ENCODE results near the gene RNU1-4.
A peak's percentile ranks its signal among the peaks of the same experiment; 100 is the strongest.
"Not testable (repeated sequence)": the region's sequence is repeated elsewhere in the genome, so short reads cannot be mapped to it uniquely, and the experiment has no call there.

Gene RNU1-4

GRCh38 chr1:16759650-16760455 is 19.5 kb downstream of the RNU1-4 start:
- not testable (repeated sequence) for H3K27me3 ChIP-seq (ENCODE audit: control insufficient read depth, insufficient read depth, low read length); DNase-seq (ENCODE audit: low read depth, low spot score); H3K27ac ChIP-seq (ENCODE audit: low read length); H3K4me1 ChIP-seq (ENCODE audit: control insufficient read depth, insufficient read depth, low read length); H3K9me3 ChIP-seq (ENCODE audit: control insufficient read depth, insufficient read depth, low read length); H3K36me3 ChIP-seq (ENCODE audit: control insufficient read depth, insufficient read depth, low read length)
- H3K4me3 ChIP-seq (ENCODE audit: low read length) = peak overlapping the region; percentile 40; the same call in 1 of the 2 replicates
- no CpG with 5 or more reads among the region's 62 CpGs for WGBS (ENCODE audit: insufficient coverage, insufficient read length)

- H3K27me3 ChIP-seq (ENCODE audit: control insufficient read depth, insufficient read depth, low read length); DNase-seq (ENCODE audit: low read depth, low spot score); H3K9me3 ChIP-seq (ENCODE audit: control insufficient read depth, insufficient read depth, low read length); H3K4me1 ChIP-seq (ENCODE audit: control insufficient read depth, insufficient read depth, low read length); H3K4me3 ChIP-seq (ENCODE audit: low read length); H3K36me3 ChIP-seq (ENCODE audit: control insufficient read depth, insufficient read depth, low read length); H3K27ac ChIP-seq (ENCODE audit: low read length): not testable (repeated sequence)
- WGBS (ENCODE audit: insufficient coverage, insufficient read length) = no CpG with 5 or more reads among the region's 11 CpGs
These were observed 20.1 kb downstream of the RNU1-4 start for GRCh38 chr1:16760456-16760765.

DNA sequence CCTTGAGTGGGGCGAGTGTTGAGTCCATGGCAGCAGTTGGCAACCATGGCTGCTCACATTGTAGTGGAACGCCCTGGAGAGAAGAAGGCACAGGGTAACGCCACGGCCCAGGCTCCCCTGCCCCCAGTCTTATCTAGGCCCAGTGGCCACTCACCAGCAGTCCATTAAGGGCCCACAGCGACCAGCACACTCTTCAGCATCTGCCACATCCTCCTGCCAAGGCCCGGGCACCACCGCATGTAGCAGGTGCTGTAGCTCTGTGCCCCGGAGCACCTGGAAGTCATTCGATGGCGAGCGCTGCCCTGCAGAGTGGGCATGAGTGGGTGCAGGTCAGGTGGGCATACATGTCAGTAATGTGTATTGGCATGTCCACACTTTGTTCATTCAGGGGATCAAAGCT is 20.5 kb downstream of the RNU1-4 start:
- not testable (repeated sequence) for H3K27me3 ChIP-seq (ENCODE audit: control insufficient read depth, insufficient read depth, low read length); H3K4me3 ChIP-seq (ENCODE audit: low read length); H3K4me1 ChIP-seq (ENCODE audit: control insufficient read depth, insufficient read depth, low read length); H3K9me3 ChIP-seq (ENCODE audit: control insufficient read depth, insufficient read depth, low read length); H3K36me3 ChIP-seq (ENCODE audit: control insufficient read depth, insufficient read depth, low read length); DNase-seq (ENCODE audit: low read depth, low spot score); H3K27ac ChIP-seq (ENCODE audit: low read length)
- no CpG with 5 or more reads among the region's 11 CpGs for WGBS (ENCODE audit: insufficient coverage, insufficient read length)

GRCh38 chr1:16764248-16764819 is 24.0 kb downstream of the RNU1-4 start:
- H3K9me3 ChIP-seq (ENCODE audit: control insufficient read depth, insufficient read depth, low read length); H3K27ac ChIP-seq (ENCODE audit: low read length); H3K4me1 ChIP-seq (ENCODE audit: control insufficient read depth, insufficient read depth, low read length); H3K27me3 ChIP-seq (ENCODE audit: control insufficient read depth, insufficient read depth, low read length); DNase-seq (ENCODE audit: low read depth, low spot score); H3K4me3 ChIP-seq (ENCODE audit: low read length); H3K36me3 ChIP-seq (ENCODE audit: control insufficient read depth, insufficient read depth, low read length): not testable (repeated sequence)
- no CpG with 5 or more reads among the region's 9 CpGs for WGBS (ENCODE audit: insufficient coverage, insufficient read length)

GRCh38 chr1:16764820-16765655 is 24.7 kb downstream of the RNU1-4 start:
- not testable (repeated sequence) for H3K36me3 ChIP-seq (ENCODE audit: control insufficient read depth, insufficient read depth, low read length); H3K9me3 ChIP-seq (ENCODE audit: control insufficient read depth, insufficient read depth, low read length); H3K4me1 ChIP-seq (ENCODE audit: control insufficient read depth, insufficient read depth, low read length); H3K27me3 ChIP-seq (ENCODE audit: control insufficient read depth, insufficient read depth, low read length); H3K27ac ChIP-seq (ENCODE audit: low read length); H3K4me3 ChIP-seq (ENCODE audit: low read length); DNase-seq (ENCODE audit: low read depth, low spot score)
- no CpG with 5 or more reads among the region's 15 CpGs for WGBS (ENCODE audit: insufficient coverage, insufficient read length)

DNA sequence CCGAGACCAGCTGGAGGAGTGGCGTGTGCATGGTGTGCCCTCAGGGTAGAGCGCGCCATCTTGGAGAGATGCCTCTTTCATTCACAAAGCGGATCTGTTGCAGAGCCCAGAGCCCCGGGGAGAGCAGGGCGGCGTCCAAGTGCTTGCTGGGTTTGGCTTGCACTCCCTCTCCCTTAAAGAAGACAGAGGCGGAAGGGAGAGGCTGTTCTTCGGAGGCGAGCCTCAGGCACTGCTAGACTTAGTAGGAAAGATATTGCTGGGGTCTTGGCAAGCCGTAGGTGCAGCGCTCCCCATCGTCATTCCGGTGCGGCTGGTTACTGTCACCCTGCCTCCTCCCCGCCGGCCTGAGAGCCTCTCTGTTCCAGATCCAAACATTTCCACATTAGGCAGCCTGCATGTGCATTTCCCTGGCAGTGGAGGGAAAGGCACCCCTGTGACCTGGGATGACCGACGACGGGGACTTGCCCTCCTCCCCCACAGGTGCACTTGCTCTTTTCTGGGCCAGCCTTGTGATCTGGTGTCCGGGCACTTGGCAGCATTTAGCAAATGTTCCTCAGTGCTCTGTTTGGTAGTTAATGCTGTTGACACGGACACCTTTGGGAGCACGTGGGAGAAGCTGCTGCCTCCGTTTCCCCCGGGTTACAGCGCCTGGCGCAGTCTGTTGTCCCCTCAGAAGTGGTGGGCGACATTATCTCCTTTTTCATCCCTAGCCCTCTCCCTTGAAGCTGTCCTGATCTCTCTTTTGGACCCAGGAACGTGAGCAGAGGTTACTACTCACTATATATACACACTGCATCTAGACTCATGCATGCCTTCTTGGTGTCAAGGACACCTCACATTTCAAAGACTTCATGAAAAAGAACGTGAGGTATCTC is 25.7 kb downstream of the RNU1-4 start:
- not testable (repeated sequence) for H3K36me3 ChIP-seq (ENCODE audit: control insufficient read depth, insufficient read depth, low read length); H3K27me3 ChIP-seq (ENCODE audit: control insufficient read depth, insufficient read depth, low read length); H3K27ac ChIP-seq (ENCODE audit: low read length); H3K9me3 ChIP-seq (ENCODE audit: control insufficient read depth, insufficient read depth, low read length); DNase-seq (ENCODE audit: low read depth, low spot score); H3K4me1 ChIP-seq (ENCODE audit: control insufficient read depth, insufficient read depth, low read length); H3K4me3 ChIP-seq (ENCODE audit: low read length)
- no CpG with 5 or more reads among the region's 31 CpGs for WGBS (ENCODE audit: insufficient coverage, insufficient read length)

DNA sequence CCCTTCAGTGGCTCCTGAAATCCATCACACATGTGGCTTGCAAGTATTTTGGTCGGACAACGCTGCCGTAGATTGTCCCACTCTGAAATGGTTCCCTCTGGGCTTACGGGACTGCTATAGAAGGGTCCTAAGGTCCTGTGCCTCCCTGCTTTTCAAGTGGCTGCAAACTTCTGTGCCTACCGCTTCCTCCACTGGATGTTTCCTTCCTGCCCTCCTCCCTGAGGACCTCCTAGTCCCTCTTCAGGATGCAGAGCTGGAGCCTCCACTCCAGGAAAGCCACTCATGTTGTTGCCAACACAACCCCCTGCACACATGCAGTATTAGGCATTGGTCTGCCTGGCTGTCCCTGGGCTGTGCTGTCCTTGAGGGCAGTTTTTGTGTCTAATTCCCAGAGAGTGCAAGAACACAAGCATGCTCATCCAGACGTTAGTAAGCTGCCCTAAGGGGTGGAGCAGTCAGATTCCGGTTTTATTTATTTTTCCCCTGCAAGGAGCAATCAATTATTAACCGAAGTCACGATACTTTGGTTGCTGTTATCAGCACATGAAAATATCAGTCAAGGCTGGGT is 26.5 kb downstream of the RNU1-4 start:
- no CpG with 5 or more reads among the region's 9 CpGs for WGBS (ENCODE audit: insufficient coverage, insufficient read length)
- not testable (repeated sequence) for H3K27me3 ChIP-seq (ENCODE audit: control insufficient read depth, insufficient read depth, low read length); H3K4me1 ChIP-seq (ENCODE audit: control insufficient read depth, insufficient read depth, low read length); H3K4me3 ChIP-seq (ENCODE audit: low read length); DNase-seq (ENCODE audit: low read depth, low spot score); H3K9me3 ChIP-seq (ENCODE audit: control insufficient read depth, insufficient read depth, low read length); H3K36me3 ChIP-seq (ENCODE audit: control insufficient read depth, insufficient read depth, low read length); H3K27ac ChIP-seq (ENCODE audit: low read length)

DNA sequence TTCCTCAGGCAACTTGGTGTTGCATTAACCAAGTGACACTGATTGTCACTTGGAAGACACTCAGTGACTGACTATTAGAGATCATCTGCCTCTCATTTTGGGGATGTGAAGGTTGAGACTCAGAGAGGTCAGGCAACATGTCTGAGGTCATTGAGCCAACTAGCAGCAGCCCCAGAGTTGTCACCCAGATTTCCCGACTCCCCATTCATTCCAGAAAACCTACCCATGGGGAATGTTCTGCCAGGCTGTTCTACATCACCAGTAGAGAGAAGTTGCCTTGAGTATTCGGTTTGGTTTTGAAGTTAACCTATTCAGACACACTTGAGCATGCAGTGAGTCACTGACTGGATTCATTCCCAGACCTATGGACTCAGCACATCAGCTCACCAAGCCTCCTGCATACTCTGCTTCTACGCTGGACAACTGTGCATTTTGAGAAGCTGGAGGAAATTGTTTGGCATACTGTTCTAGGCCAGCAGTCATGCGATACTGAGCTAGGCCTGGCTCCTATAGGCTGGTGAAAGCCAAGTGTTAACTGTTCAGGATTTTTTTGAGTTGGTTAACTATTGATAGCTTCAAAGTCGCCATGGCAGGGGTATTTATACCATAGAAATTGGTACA is 29.9 kb downstream of the RNU1-4 start:
- DNase-seq (ENCODE audit: low read depth, low spot score); H3K36me3 ChIP-seq (ENCODE audit: control insufficient read depth, insufficient read depth, low read length); H3K4me1 ChIP-seq (ENCODE audit: control insufficient read depth, insufficient read depth, low read length); H3K4me3 ChIP-seq (ENCODE audit: low read length); H3K27ac ChIP-seq (ENCODE audit: low read length); H3K9me3 ChIP-seq (ENCODE audit: control insufficient read depth, insufficient read depth, low read length); H3K27me3 ChIP-seq (ENCODE audit: control insufficient read depth, insufficient read depth, low read length): not testable (repeated sequence)
- no CpG with 5 or more reads among the region's 5 CpGs for WGBS (ENCODE audit: insufficient coverage, insufficient read length)

DNA sequence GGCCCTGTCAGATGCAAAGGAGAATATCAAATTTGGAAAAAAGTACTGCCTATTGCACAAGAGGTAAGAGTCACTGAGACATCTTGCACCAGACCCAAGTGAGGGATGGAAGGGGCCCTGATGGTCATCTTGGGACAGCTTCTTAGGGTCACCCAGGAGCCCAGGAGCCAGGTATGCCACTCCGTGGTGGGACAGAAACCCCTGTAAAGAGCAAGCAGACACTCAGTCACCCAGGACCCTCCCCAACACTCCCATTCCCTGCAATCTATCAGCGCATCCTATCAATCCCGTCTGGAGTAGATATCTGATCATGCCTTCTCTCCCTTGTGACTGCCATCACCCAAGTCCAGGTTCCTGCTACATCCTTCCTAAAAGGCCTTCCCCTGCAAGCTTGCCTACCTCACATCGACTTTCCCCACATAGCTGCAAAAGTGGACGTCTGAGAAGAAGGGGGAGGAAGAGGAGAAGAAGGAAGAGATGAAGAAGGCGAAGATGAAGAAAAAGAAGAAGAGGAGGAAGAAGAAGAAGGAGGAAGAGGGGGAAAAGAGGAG is 30.7 kb downstream of the RNU1-4 start:
- not testable (repeated sequence) for H3K9me3 ChIP-seq (ENCODE audit: control insufficient read depth, insufficient read depth, low read length); H3K27me3 ChIP-seq (ENCODE audit: control insufficient read depth, insufficient read depth, low read length); H3K27ac ChIP-seq (ENCODE audit: low read length); H3K36me3 ChIP-seq (ENCODE audit: control insufficient read depth, insufficient read depth, low read length); H3K4me1 ChIP-seq (ENCODE audit: control insufficient read depth, insufficient read depth, low read length); H3K4me3 ChIP-seq (ENCODE audit: low read length); DNase-seq (ENCODE audit: low read depth, low spot score)
- no CpG with 5 or more reads among the region's 6 CpGs for WGBS (ENCODE audit: insufficient coverage, insufficient read length)
